ENCODE measurements around the gene RIC8B.

The RIC8B gene

DNA sequence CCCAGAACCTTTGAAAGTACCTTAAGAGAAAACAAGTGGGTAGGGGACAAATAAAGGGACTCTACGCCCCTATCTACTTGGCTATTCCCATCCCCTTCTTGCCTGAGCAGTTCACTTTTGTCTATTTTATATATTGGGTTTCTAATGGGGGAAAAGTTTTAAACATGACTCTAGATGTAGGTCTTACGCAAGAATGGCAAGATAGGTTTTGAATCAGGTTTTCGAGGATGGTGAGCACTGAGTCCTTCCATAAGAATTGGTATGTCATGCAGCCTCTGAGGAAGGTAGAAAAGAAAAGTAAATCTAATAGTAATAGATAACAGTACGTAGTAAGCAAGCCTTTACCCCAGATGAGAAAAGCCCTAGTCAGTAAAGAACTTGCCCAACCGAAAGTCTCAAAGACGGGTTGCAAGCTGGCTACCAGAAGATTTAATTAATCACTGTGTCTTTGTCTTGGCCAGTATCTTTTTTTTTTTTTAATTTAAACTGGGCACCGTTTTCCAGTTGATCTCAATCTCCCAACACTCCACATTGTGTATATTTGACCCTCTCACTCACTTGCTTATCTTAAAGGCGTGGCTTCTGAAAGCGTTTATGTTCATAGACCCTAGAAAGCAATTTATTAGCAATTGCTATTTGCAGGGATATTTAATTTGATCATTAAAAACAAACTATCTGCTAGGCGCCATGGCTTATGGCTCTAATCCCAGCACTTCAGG, 94.7 kb downstream of the RIC8B start:
- no peak for DNase-seq (ENCODE audit: low read depth)

DNA sequence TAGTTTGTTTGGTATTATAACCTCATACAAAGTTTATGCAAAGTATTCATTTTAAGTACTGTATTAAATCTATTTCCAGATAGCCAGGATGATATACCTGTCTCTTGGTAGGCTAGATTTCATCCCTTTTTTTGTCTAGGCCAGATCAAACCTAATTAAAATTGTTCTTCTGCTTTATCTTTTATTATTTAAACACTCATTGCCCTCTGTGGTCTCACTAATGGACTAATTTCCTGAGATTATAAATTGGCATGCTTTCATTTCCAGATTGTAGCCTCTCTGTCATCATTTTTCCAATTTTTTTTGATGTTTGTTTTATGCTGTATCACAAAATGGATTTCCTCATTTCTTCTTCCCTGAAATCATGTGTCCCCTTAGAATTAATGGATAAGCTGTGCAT, 95.6 kb downstream of the RIC8B start:
- no peak for DNase-seq (ENCODE audit: low read depth)

DNA sequence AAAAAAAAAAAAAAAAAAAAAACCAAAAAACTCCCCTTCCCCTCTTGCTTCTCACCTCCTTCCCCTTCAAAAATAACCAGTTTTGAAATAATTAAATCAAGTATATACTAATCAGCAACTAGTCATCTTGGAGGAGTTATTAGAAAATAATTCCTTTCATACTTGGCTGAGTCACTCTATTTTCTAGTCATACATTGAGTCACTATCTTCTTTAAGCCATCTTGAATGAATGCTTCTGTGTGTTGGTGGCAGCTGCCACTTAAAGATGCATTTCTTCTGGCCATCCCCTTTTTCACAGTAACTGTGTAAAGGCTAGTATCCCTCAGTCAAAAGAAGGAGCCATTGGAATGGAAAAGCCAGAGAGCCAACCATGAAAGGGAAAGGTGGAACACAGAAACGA, 97.0 kb downstream of the RIC8B start:
- DNase-seq (ENCODE audit: low read depth) = no peak

DNA sequence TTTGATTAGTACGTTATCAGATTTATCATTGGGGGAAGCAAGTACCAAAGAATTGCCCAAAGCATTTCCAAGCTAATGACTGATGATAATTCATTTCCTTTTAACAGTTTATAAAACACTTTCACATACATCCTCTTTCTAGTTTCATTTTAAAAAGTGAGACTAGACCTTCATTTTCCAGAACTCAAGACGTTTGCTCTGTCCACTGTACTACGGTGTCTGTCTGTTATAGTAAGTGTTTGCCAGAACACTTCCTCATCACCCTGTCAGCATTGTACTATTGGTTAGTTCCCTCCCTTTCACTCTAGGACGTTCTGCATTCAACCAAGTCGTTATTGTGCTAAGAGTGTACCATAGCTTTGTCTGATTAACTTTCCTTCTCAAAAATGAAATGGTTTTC, 99.5 kb downstream of the RIC8B start:
- no peak for DNase-seq (ENCODE audit: low read depth)

DNA sequence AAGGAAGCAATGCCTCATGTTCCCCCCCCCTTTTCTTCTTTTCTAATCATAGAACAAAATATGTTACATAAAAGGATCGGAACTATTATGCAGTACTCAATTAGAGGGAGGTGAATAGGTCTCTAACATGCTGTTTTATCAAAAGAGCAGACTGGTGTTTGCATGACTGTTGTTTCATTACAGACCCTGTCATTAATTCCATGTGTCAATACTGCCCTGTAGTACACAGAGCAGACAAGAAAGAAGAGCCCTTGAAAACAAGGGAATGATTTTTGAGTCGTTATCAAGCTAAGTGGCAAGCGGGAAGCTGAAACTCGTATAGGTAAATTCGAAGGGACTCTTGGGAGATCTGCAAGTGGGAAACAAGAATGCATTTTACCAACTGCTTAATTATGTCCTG, 104.3 kb downstream of the RIC8B start:
- no peak for DNase-seq (ENCODE audit: low read depth)

DNA sequence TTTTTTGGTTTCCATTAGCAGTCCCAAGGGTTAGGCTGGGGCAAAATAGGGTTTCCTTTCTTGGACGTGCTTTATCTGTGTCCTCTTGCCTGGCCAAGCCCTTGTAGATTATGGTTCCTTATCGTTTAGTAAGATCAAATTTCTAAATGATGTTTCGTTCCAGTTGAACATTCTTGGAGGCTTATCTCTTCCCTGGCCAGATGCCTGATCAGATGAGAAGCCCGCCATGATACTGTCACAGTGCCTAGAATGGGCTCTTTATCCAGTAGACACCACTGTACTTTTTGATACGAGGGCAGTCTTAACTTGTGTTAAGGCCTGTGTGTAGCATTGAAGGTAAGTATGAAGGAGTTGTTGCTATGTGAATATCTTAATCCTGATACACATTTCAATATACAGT, 105.1 kb downstream of the RIC8B start:
- DNase-seq (ENCODE audit: low read depth) = no peak

DNA sequence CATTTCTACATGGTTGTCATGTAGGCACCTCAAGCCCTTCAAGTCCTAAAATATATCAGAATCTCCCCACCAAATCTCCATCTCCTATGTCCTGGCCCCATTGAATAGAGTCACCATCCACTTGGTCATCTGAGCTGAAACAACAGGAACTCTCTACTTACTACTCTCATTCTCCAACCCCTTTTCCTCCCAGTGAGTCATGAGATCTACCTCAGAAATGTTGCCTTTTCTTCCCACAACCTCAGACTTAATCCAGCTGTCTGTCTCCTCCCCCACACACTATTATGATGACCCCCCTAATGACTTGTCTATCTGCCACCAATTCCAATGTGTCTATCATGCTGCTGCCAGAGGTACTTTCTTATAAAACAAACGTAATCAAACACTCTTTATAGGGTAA, 108.9 kb downstream of the RIC8B start:
- DNase-seq (ENCODE audit: low read depth) = no peak

DNA sequence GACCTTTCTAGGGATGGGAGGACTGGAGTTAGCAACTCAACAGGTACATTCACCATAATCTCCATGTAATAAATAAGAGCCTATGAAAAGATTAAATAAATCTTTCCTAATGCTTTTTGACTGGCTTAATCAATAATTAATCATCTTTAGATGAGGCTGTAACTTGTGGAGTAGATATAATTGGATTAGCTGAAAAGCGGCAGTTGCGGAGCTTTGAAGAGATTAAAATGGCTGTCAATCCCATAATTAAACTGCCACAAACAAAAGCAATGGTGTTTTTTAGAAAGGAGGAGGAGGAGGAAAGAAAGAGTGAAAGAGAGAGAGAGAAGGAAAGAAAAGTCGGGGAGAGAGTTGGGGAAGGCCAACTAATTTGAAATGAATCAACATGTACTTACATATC, 110.5 kb downstream of the RIC8B start:
- DNase-seq (ENCODE audit: low read depth) = no peak

DNA sequence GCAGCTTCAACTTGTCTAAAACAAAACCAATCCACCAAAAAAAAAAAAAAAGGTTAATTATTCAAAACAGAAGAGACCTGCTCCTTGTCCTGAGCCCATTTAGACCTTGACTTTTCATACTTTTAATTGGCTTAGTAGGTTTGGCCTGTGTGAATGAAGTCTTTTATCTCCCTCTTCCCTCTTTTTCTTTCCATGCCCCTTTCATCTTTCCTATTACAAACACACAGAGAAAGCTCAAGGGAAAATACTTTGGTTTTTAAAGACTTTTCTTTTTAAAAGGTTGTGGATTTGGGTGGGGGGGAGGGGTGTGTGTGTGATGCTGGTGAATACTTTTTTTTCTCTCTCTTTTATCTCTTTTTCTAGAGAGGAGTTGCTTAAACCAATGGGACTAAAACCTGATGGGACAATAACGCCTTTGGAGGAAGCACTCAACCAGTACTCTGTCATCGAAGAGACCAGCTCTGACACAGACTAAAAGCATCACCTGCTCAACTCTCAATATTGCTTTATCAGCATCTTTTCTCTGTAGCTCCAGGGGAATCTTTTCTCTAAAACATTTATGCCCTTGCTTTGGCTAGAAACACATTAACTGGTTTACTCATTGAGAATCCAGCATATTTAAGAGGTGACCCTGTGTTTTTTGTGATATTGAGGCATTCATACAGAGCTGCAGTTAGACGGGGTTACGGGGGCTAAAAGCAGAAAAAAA, 111.2 kb downstream of the RIC8B start:
- DNase-seq (ENCODE audit: low read depth) = no peak

DNA sequence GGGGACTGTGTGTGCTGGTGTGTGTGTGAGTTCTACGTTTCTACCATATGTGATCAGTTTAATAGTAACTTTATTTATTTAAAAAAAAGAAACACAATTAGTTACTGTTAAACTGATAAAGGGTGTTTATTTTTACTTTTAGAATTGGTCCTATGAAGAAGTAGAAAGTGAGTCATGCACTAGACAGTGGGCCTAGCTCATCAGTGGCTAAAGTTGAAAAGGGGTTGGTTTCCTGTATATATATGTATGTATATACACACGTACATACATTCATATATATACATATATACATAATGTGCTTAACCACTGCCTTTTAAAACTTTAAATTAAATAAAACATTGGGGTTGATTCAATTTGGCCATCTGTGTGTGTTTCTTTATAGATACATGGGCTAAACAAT, 112.5 kb downstream of the RIC8B start:
- DNase-seq (ENCODE audit: low read depth) = no peak

DNA sequence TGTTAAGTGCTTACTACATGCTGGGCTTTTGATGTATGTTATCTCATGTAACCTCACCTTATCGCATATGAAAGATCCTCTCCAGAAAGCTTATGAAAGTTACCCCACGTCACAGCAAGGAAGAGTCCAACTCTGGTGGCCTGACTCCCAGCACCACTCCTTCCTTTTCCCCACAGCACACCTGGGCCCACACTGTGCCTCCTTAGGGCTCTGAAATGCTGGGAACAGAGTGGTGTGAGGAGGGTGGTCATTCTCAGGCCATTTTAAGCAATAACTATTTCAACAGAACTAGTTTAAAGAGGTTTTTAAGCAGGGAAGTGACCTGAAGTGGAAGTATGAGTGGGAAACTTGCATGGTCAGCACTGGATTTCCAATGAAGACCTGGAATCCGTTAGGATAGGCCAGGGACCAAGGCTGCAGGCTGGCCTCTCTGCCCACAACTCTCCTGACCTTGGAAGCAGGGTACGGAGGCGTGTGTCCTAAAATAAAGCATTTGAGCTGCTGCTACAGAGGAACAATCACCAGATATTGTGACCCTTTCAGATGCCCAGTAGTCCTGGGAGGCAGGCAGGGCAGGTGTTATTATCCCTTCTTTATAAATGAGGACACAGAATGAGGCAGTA, 114.0 kb downstream of the RIC8B start:
- no peak for DNase-seq (ENCODE audit: low read depth)

DNA sequence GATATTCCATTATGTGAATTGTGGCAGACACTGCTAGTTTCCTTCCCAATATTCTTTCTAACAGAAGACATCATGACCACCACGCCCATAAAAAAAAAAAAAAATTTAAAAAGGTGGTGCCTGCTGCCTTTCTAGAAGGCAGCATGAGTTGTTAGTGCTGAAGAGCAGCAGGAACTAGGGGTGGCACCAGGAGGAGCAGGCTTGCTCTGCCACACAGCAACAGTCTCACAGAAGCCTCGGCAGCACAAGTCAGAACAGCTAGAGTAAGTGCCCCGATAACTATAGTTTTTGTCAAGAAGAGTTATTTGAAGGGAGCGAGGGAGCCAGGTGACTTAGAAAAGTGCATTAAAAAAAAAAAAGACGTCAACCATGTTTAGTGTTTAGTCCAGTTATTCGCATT, 114.8 kb downstream of the RIC8B start:
- no peak for DNase-seq (ENCODE audit: low read depth)

DNA sequence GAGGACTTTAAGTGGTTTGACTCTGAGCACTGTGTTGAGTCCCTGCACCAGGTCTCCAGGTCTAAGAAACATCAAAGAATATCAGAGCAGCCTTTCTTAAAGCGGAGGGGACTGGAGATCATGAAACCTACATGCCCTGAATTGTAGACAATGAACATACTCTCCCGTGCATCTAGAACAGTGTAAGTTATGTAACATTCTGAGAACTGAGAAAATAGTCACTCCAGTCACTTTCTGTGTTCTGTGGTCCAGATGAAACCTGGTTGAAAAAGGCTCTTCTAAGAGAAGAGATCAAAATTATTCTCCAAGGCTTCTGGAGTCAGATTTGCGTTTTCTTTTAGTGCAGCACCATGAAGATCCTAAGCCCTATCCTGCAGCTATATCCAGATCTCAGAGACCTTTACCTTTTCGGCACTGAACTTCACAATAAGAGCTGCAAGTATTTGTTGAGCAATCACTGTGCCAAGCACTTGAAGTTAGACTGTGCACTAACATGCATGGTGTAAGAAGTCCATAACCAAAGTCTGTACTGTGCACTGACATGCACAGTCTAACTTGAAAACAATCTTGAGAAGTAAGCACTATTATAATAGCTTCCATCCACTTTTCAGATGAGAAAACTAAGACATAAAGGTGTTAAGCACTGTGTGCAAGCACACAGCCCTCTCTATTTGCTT, 115.6 kb downstream of the RIC8B start:
- no peak for DNase-seq (ENCODE audit: low read depth)

DNA sequence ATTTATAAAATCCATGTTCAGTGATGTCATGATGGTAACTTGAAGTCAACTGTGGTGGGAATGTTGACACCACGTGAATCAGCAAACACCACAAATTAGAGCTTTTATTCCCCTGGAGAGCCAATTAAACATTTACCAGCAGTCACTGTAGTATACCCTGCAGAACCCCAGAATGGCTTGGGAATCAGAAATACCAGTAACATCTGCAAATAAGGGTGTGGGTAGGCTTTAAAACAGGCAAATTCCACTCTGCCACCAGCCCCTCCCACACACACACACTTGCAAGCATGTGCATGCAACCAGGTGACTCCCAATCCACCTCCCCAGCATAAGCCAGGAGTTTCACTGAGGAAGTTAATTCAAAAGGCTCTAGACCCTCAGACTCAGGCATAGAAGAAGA, 117.6 kb downstream of the RIC8B start:
- no peak for DNase-seq (ENCODE audit: low read depth)

DNA sequence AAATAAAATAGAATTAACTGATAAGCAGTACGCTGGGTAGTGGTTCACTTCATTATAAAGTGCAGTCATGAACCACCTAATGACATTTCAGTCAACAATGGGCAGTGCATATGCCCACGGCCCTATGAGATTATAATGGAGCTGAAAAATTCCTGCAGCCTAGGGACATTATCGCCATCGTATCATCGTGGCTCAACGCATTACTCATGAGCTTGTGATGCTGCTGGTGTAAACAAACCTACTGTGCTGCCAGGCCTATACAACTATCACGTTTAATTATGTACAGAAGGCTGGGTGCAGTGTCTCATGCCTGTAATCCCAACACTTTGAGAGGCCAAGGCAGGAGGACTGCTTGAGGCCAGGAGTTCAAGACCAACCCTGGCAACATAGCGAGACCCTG, 119.0 kb downstream of the RIC8B start:
- DNase-seq (ENCODE audit: low read depth) = no peak

DNA sequence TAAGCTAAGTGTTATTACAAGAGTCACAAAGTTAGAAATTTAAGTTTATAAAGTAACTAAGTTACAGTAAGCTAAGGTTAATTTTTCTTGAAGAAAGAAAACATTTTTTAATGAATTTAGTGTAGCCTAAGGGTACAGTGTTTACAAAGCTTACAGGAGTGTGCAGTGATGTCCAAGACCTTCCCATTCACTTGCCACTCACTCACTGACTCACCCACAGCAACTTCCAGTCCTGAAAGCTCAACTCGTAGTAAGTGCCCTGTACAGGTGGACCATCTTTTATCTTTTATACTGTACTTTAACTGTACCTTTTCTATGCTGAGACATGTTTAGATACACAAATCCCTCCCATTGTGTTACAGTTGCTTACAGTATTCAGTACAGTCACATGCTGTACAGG, 120.3 kb downstream of the RIC8B start:
- DNase-seq (ENCODE audit: low read depth) = no peak

DNA sequence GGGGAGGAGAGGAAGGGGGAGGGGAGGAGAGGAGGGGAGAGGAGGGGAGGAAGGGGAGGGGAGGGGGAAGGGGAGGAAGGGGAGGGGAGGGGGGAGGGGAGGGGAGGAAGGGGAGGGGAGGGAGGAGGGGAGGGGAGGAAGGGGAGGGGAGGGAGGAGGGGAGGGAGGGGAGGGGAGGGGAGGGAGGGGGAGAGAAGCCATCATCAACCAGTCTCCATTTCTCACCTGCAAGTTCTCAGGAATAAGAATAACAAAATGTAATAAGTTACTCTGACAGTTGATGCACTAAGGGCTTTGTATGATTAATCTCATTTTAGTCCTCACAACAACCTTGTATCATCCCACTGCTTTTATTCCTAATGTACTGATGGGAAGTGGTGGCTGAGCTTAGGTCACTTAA, 122.1 kb downstream of the RIC8B start:
- DNase-seq (ENCODE audit: low read depth) = no peak

DNA sequence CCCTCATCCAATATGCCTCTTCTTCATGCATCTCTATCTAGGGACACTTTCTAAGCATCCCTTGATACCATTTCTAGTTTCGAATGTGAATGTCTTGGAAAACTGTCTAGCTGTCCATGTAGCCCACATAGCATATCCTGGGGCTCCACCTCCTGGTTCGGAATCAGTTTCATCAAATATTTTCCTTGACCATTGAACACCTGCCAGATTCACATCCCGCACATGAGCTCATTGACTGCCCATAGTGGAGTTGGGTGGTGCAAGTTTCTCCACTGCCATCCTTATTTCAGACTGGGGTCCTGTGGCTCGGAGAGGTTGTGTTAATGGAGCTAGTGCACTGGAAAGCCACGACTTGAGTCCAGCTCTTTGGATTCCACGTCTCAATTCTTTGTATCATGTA, 122.6 kb downstream of the RIC8B start:
- no peak for DNase-seq (ENCODE audit: low read depth)

DNA sequence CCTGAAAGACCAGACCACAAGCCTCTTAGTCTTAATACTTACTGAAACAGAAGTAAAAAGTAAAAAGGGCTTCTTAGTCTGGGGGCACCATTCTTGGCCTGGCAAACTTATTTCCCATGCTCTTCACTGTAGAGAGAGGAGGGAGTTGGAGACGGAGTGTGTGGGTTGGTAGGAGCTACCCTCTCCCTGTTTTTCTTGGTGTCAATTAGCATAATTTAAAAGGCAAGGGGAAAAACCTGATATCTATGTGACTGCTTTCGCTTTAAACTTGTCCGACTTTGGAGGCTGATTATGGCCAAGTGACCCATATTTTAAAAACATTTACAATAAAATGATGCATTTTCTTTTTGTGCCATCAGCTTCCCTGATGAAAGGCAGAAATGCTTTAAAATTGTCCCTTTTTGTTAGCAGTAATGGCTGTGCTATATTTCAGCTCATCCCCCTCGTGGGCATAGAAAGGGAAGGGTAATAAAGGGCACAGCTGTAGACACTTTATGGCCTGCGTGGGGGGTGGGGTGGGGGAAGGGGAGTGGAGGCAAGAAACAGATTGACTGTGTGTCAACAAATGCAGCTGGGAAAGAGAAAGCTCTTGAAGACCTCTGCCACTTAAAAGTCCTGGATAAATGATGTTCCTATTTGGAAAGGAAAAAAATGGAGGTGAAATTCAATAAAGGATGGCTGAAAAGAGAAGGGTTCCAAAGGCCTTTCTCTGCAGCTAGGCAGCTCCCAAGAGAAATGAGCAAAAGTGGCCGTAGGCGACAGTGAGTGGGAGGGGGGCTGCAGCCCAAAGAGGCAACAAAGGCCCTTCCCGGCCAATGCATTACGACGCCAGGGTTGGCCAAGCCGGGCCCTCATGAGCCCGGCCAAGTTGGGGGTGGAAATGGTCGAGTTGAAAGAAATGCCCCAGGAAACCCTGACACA, 123.8 kb downstream of the RIC8B start:
- DNase-seq (ENCODE audit: low read depth) = no peak

DNA sequence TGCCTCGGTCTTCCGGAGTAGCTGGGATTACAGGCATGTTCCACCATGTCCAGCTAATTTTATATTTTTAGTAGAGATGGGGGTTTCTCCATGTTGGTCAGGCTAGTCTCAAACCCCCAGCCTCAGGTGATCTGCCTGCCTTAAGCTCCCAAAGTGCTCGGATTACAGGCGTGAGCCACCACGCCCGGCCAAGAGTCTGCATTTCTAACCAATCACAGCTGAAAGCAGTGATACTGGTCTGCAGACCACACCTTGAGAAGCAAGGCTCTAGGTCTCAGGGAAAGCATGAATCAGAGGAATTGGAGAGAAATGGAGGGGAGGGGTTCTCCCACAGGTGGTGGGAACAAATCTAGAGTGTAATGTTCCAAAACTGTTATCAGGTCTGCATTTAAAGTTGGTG, 126.1 kb downstream of the RIC8B start:
- no peak for DNase-seq (ENCODE audit: low read depth)

DNA sequence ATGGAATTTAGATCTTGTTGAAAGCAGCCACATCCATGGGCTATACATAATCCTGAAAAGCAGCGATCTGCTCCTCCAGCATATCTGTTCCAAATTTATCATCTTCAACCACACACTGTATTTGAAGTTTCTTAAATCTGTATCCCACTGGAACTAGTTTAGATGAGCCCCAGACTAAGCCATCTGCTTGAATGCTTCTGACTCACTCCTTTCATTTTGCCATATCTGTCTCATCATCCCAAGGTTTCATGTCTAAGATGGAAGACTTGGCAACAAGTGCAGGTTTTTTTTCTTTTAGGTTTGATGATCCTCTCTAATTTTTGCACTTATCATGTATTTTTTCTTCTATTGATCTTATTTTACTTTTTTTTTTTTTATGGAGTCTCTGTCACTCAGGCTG, 126.8 kb downstream of the RIC8B start:
- DNase-seq (ENCODE audit: low read depth) = no peak

DNA sequence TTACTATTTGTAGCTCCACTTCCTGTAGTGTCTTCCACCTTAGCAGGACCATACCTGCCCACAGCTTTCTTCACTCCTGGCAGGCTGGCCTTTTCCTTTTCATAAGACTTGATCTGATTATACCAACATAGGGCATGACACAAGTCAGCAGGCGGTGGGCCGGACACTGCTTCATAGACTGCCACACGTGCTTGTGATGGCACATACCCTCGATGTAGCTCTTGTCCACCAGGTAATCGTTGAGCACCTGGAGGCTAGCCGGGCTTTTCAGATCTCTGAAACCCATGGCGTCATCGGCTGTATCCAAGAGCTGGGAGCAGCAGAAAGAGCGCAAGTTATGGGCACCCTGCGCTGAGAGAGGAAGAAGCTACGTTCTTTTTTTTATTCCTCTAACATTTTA, 127.6 kb downstream of the RIC8B start:
- DNase-seq (ENCODE audit: low read depth) = no peak

Measured in stimulated activated CD8-positive, alpha-beta memory T cell treated with anti-CD3 and anti-CD28 coated beads, Interleukin-15, amount 100 ng/mL, for 24 hours (primary cell).